Activated CD8-positive, alpha-beta memory T cell treated with anti-CD3 and anti-CD28 coated beads for 4 hours (primary cell): ENCODE data around the gene SYT7.

Source experiments
- DNase-seq, 2 donors: peaks; one replicate each; pipeline ENCODE4 v3.0.0-alpha.2; 2020; ENCODE audit warnings: low read depth in 2 of 2

SYT7 gene

GRCh38 chr11:61553373-61554171 is 27.3 kb downstream of the SYT7 start:
- no peak for DNase-seq

- DNase-seq, result no peak
Measured at GRCh38 chr11:61552108-61552635, 28.7 kb downstream of the SYT7 start.

- DNase-seq, result no peak
Measured at GRCh38 chr11:61551634-61552033, 29.2 kb downstream of the SYT7 start.

GRCh38 chr11:61550665-61551227 is 30.1 kb downstream of the SYT7 start:
- DNase-seq, result no peak

GRCh38 chr11:61549662-61550568 is 31.0 kb downstream of the SYT7 start:
- DNase-seq, result no peak

GRCh38 chr11:61549177-61549576 is 31.7 kb downstream of the SYT7 start:
- DNase-seq, result no peak

- DNase-seq, result no peak
Measured at GRCh38 chr11:61547246-61547645, 33.6 kb downstream of the SYT7 start.

- no peak for DNase-seq
Measured at GRCh38 chr11:61546663-61547062, 34.2 kb downstream of the SYT7 start.

GRCh38 chr11:61545921-61546320 is 35.0 kb downstream of the SYT7 start:
- DNase-seq, result no peak

GRCh38 chr11:61545341-61545740 is 35.5 kb downstream of the SYT7 start:
- no peak for DNase-seq

- DNase-seq, result no peak
Measured at GRCh38 chr11:61544466-61544865, 36.4 kb downstream of the SYT7 start.

GRCh38 chr11:61543606-61544306 is 37.1 kb downstream of the SYT7 start:
- no peak for DNase-seq

GRCh38 chr11:61542705-61543104 is 38.2 kb downstream of the SYT7 start:
- no peak for DNase-seq

GRCh38 chr11:61542024-61542461 is 38.8 kb downstream of the SYT7 start:
- no peak for DNase-seq

- DNase-seq, result no peak
Measured at GRCh38 chr11:61541598-61541997, 39.3 kb downstream of the SYT7 start.

GRCh38 chr11:61540528-61540927 is 40.3 kb downstream of the SYT7 start:
- DNase-seq, result no peak

GRCh38 chr11:61539831-61540357 is 41.0 kb downstream of the SYT7 start:
- DNase-seq, result no peak

- no peak for DNase-seq
Measured at GRCh38 chr11:61539006-61539405, 41.9 kb downstream of the SYT7 start.

GRCh38 chr11:61538636-61538961 is 42.3 kb downstream of the SYT7 start:
- no peak for DNase-seq

GRCh38 chr11:61537326-61537725 is 43.5 kb downstream of the SYT7 start:
- no peak for DNase-seq

- no peak for DNase-seq
Measured at GRCh38 chr11:61536676-61537270, 44.1 kb downstream of the SYT7 start.
